Mesenchymal stem cell (in vitro differentiated cells and primary cell): ENCODE data around the gene MYO10.
A peak's percentile ranks its signal among the peaks of the same experiment; 100 is the strongest.

Source experiments
- DNase-seq: peaks from one replicate; pipeline ENCODE4 v3.0.0-alpha.2; 2013
- H2AFZ ChIP-seq: one replicate; pipeline ENCODE4 v1.6.1; 2013; ENCODE audit warnings: low read depth, mild to moderate bottlenecking, control low read depth, inconsistent platforms, low read length, moderate library complexity
- H2AK5ac ChIP-seq: 2 replicates; pipeline ENCODE4 v1.6.1; 2013; ENCODE audit warnings: low read length, moderate library complexity, mild to moderate bottlenecking, inconsistent platforms; ENCODE audit not compliant: severe bottlenecking
- H2BK120ac ChIP-seq: one replicate; pipeline ENCODE4 v1.6.1; 2013; ENCODE audit warnings: low read depth, mild to moderate bottlenecking, inconsistent platforms, low read length, moderate library complexity
- H2BK12ac ChIP-seq, 2 experiments: one replicate each; pipeline ENCODE4 v1.6.1; 2013; ENCODE audit warnings: inconsistent platforms in 2 of 2, low read length in 2 of 2, mild to moderate bottlenecking in 2 of 2, moderate library complexity in 2 of 2, control low read depth in 1 of 2
- H2BK15ac ChIP-seq: one replicate; pipeline ENCODE4 v1.6.1; 2013; ENCODE audit warnings: mild to moderate bottlenecking, low read depth, inconsistent platforms; ENCODE audit not compliant: poor library complexity, severe bottlenecking
- H2BK5ac ChIP-seq: 2 replicates; pipeline ENCODE4 v1.6.1; 2013; ENCODE audit warnings: low read depth, mild to moderate bottlenecking, low read length, control low read depth, inconsistent platforms; ENCODE audit not compliant: poor library complexity, severe bottlenecking
- H3K14ac ChIP-seq, 2 experiments: one replicate each; pipeline ENCODE4 v1.6.1; 2013; ENCODE audit warnings: inconsistent platforms in 2 of 2, low read length in 2 of 2, control low read depth in 1 of 2, mild to moderate bottlenecking in 1 of 2, moderate library complexity in 1 of 2
- H3K18ac ChIP-seq, 2 experiments: one replicate each; pipeline ENCODE4 v1.6.1; 2013; ENCODE audit warnings: inconsistent platforms in 2 of 2, low read length in 2 of 2, control low read depth in 1 of 2, low read depth in 1 of 2, mild to moderate bottlenecking in 1 of 2
- H3K23ac ChIP-seq, 2 experiments: one replicate each; pipeline ENCODE4 v1.6.1; 2013; ENCODE audit warnings: inconsistent platforms in 2 of 2, low read length in 2 of 2, mild to moderate bottlenecking in 2 of 2, moderate library complexity in 2 of 2, control low read depth in 1 of 2
- H3K27ac ChIP-seq: 2 replicates; pipeline ENCODE4 v1.5.1; 2013; ENCODE audit warnings: mild to moderate bottlenecking, moderate library complexity, low read length, control low read depth, inconsistent platforms; ENCODE audit not compliant: poor library complexity, severe bottlenecking
- H3K27me3 ChIP-seq, 2 experiments: 2 replicates each; pipeline versions ENCODE4 v1.6.1 to v1.7.0; 2013; ENCODE audit warnings: low read length in 2 of 2, mild to moderate bottlenecking in 2 of 2, moderate library complexity in 2 of 2, control low read depth in 1 of 2, inconsistent platforms in 1 of 2; ENCODE audit not compliant: control insufficient read depth in 1 of 2, insufficient read depth in 1 of 2
- H3K36me3 ChIP-seq, 2 experiments: 2 replicates each; pipeline versions ENCODE4 v1.6.1 to v1.7.0; 2013; ENCODE audit warnings: low read length in 2 of 2, control low read depth in 1 of 2, inconsistent platforms in 1 of 2, low read depth in 1 of 2, mild to moderate bottlenecking in 1 of 2; ENCODE audit not compliant: insufficient read depth in 2 of 2, control insufficient read depth in 1 of 2
- H3K4ac ChIP-seq, 2 experiments: one replicate each; pipeline ENCODE4 v1.6.1; 2013; ENCODE audit warnings: inconsistent platforms in 2 of 2, low read length in 2 of 2, mild to moderate bottlenecking in 2 of 2, moderate library complexity in 2 of 2, control low read depth in 1 of 2, low read depth in 1 of 2
- H3K4me1 ChIP-seq: 2 replicates; pipeline ENCODE4 v1.6.1; 2013; ENCODE audit warnings: low read depth, low read length, control low read depth; ENCODE audit not compliant: control insufficient read depth, insufficient read depth
- H3K4me2 ChIP-seq: 2 replicates; pipeline ENCODE4 v1.6.1; 2013; ENCODE audit warnings: low read length, mild to moderate bottlenecking, inconsistent platforms; ENCODE audit not compliant: poor library complexity, severe bottlenecking
- H3K4me3 ChIP-seq, 2 experiments: 2 replicates each; pipeline versions ENCODE4 v1.5.1 to v1.7.0; 2013; ENCODE audit warnings: low read length in 2 of 2, mild to moderate bottlenecking in 2 of 2, control low read depth in 1 of 2, low read depth in 1 of 2; ENCODE audit not compliant: insufficient read depth in 1 of 2
- H3K79me1 ChIP-seq: replicated peaks from 2 replicates; pipeline ENCODE4 v1.6.1; 2013; ENCODE audit warnings: mild to moderate bottlenecking, control low read depth, low read length, inconsistent platforms; ENCODE audit not compliant: poor library complexity, severe bottlenecking
- H3K9ac ChIP-seq: 2 replicates; pipeline ENCODE4 v1.7.0; 2013; ENCODE audit warnings: mild to moderate bottlenecking, low read length, moderate library complexity
- H3K9me3 ChIP-seq: 2 replicates; pipeline ENCODE4 v1.7.0; 2013; ENCODE audit warnings: mild to moderate bottlenecking, low read length; ENCODE audit not compliant: control insufficient read depth
- H4K8ac ChIP-seq: one replicate; pipeline ENCODE4 v1.6.1; 2013; ENCODE audit warnings: inconsistent platforms, mild to moderate bottlenecking, low read length, moderate library complexity
- H4K91ac ChIP-seq: one replicate; pipeline ENCODE4 v1.6.1; 2013; ENCODE audit warnings: mild to moderate bottlenecking, low read length, inconsistent platforms
- WGBS: methylation state at CpG from one replicate; pipeline ENCODE4 v1.1.7; 2013; ENCODE audit warnings: mixed read lengths; 5-methylcytosine and 5-hydroxymethylcytosine counted together

The MYO10 gene

DNA sequence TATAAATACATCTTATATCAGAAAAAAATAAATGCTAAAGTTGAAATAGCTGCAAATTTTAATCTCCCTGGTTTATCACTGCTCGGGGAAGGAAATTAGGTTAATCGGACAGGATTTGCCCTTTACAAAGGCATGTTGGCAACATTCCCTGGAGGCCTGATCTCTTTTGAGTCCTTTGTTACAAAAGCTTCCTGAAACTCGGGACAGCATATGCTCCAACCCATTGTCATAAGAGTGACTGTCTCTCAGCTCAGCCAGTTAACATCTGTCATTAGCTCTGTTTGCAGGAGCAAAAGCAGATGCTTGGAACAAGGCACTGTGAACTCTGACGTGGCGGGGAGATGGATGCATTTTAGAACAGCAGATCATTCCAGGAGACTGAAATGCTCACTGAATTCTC lies 80.6 kb downstream of the MYO10 start:
- Histone ChIP-seq H3K27ac (no peak overlapping the region), H2BK15ac (no peak overlapping the region), H4K91ac (no peak overlapping the region), H3K36me3 (no peaks in the 10 kb centered on the region), H3K4me1 (peaks cover 5% of the 10 kb centered on the region), H3K14ac (no peak overlapping the region), H3K27me3 (no peaks in the 10 kb centered on the region), H3K18ac (no peak overlapping the region), H3K9me3 (peaks cover 3% of the 10 kb centered on the region), H3K9ac (no peak overlapping the region), H2AK5ac (no peak overlapping the region), H2BK12ac (peak overlapping the region in 1 of 2 experiments; percentile 15), H3K23ac (no peak overlapping the region), H2BK120ac (no peak overlapping the region), H3K4ac (no peak overlapping the region), H3K79me1 (peaks cover 24% of the 10 kb centered on the region), H3K4me3 (no peak overlapping the region), H3K4me2 (no peak overlapping the region), H2AFZ (no peak overlapping the region), H2BK5ac (no peak overlapping the region), H4K8ac (no peak overlapping the region)
- DNase-seq = no peak
- WGBS = 58% methylated on average over 5 of the region's 5 CpGs

DNA sequence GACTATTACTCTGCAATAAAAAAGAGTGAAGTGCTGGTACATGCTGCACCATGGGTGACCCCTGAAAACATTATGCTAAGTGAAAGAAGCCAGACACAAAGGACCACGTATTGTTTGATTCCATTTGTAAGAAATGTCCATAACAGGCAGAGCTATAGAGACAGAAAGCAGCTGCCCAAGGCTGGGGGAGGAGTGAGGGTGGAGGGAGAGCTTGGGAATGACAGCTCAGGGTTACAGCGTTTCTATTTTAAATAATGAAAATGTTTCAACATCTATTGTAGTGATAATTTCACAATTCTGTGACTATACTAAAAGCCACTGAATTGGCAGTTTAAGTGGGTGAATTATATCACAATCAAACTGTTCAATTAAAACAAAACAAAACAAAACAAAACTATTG lies 81.7 kb downstream of the MYO10 start:
- no peak overlapping the region for H2BK15ac ChIP-seq
- H2AK5ac ChIP-seq = no peak overlapping the region
- H3K27ac ChIP-seq = no peak overlapping the region
- no peak overlapping the region for H2BK12ac ChIP-seq
- H3K23ac ChIP-seq = no peak overlapping the region
- no peak overlapping the region for H3K4me3 ChIP-seq
- H2AFZ ChIP-seq = no peak overlapping the region
- H4K8ac ChIP-seq = no peak overlapping the region
- H3K27me3 ChIP-seq = no peaks in the 10 kb centered on the region
- no peaks in the 10 kb centered on the region for H3K36me3 ChIP-seq
- H2BK120ac ChIP-seq = no peak overlapping the region
- H3K18ac ChIP-seq = no peak overlapping the region
- no peak overlapping the region for H4K91ac ChIP-seq
- H3K4me1 ChIP-seq = peaks cover 5% of the 10 kb centered on the region
- H3K4me2 ChIP-seq = no peak overlapping the region
- no peak for DNase-seq
- peaks cover 19% of the 10 kb centered on the region for H3K79me1 ChIP-seq
- no peak overlapping the region for H3K14ac ChIP-seq
- no peak overlapping the region for H3K9ac ChIP-seq
- H3K9me3 ChIP-seq = peaks cover 3% of the 10 kb centered on the region
- H3K4ac ChIP-seq = no peak overlapping the region
- H2BK5ac ChIP-seq = no peak overlapping the region
- 72% methylated on average over 1 of the region's 2 CpGs for WGBS

GRCh38 chr5:16853518-16853917 lies 82.6 kb downstream of the MYO10 start:
- peak overlapping the region in 1 of 2 experiments; percentile 54 for H3K18ac ChIP-seq
- no peak overlapping the region for H3K23ac ChIP-seq
- no peak overlapping the region for H3K27ac ChIP-seq
- H3K9ac ChIP-seq = no peak overlapping the region
- H3K36me3 ChIP-seq = no peaks in the 10 kb centered on the region
- H3K9me3 ChIP-seq = no peaks in the 10 kb centered on the region
- H2BK15ac ChIP-seq = no peak overlapping the region
- no peak overlapping the region for H2BK5ac ChIP-seq
- peaks cover 5% of the 10 kb centered on the region for H3K4me1 ChIP-seq
- H2AK5ac ChIP-seq = no peak overlapping the region
- peak overlapping the region; percentile 87 for H4K91ac ChIP-seq
- no peak overlapping the region for H3K14ac ChIP-seq
- H3K4me3 ChIP-seq = no peak overlapping the region
- H4K8ac ChIP-seq = peak overlapping the region; percentile 61
- H2AFZ ChIP-seq = no peak overlapping the region
- WGBS = 86% methylated on average over 4 of the region's 4 CpGs
- H3K79me1 ChIP-seq = peaks cover 14% of the 10 kb centered on the region
- no peak overlapping the region for H2BK120ac ChIP-seq
- no peak overlapping the region for H3K4ac ChIP-seq
- no peak for DNase-seq
- H2BK12ac ChIP-seq = no peak overlapping the region
- no peak overlapping the region for H3K4me2 ChIP-seq
- no peaks in the 10 kb centered on the region for H3K27me3 ChIP-seq

DNA sequence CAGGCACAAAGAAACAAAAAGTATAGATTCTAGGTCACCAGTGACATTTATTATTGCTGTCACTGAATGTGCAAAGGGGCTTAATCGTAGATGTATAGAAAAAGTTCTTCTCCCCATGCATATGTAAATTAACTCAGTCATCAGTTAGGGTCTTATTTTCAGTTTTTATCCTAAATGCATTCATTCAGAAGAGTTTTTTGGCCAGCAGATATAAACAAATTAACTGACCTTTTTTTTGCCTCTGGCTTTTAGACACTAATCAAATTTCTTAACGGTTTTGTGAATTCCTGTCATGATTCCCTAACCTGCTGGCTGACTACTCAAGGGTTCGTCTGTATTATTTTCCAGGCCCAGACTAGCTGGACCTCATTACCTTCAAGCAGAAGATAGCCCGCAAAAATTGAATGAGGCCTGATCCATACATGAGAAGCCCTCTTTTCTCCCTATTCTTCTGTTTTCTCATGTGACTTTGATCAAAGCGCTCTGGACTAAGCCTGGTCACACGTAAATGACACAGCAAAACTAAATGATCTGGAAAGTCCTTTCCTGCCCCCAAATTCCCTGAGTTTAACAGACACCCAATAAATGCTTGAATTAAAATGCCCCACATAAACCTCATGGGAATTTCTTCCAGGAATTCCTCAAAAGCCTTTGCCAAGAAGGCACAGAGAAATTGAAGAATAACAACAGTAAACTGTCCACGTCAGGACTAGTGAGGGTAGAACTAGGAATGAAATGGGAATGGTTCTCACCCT lies 83.7 kb downstream of the MYO10 start:
- H3K9ac ChIP-seq = no peak overlapping the region
- H2BK5ac ChIP-seq = no peak overlapping the region
- H3K36me3 ChIP-seq = no peaks in the 10 kb centered on the region
- H2BK15ac ChIP-seq = no peak overlapping the region
- peaks cover 14% of the 10 kb centered on the region for H3K79me1 ChIP-seq
- H3K4ac ChIP-seq = no peak overlapping the region
- H3K23ac ChIP-seq = no peak overlapping the region
- no peak overlapping the region for H2AK5ac ChIP-seq
- H3K27me3 ChIP-seq = no peaks in the 10 kb centered on the region
- H4K91ac ChIP-seq = no peak overlapping the region
- H3K4me2 ChIP-seq = no peak overlapping the region
- H3K18ac ChIP-seq = no peak overlapping the region
- 84% methylated on average over 5 of the region's 7 CpGs for WGBS
- H3K27ac ChIP-seq = no peak overlapping the region
- no peak overlapping the region for H2BK12ac ChIP-seq
- H3K9me3 ChIP-seq = no peaks in the 10 kb centered on the region
- H4K8ac ChIP-seq = no peak overlapping the region
- no peak overlapping the region for H2BK120ac ChIP-seq
- no peak for DNase-seq
- H3K4me1 ChIP-seq = peaks cover 3% of the 10 kb centered on the region
- H2AFZ ChIP-seq = no peak overlapping the region
- H3K4me3 ChIP-seq = no peak overlapping the region
- H3K14ac ChIP-seq = no peak overlapping the region
